HG03095 (cell line): ENCODE results near the gene F7.
"Not testable (repeated sequence)": the region's sequence is repeated elsewhere in the genome, so short reads cannot be mapped to it uniquely, and the experiment has no call there.

Experiments used
- ATAC-seq: cut with Tn5 transposase; IDR thresholded peaks from one replicate; pipeline ENCODE4 v1.9.1; 2021; ENCODE audit warnings: moderate library complexity; ENCODE audit not compliant: unreplicated experiment

F7 gene

DNA sequence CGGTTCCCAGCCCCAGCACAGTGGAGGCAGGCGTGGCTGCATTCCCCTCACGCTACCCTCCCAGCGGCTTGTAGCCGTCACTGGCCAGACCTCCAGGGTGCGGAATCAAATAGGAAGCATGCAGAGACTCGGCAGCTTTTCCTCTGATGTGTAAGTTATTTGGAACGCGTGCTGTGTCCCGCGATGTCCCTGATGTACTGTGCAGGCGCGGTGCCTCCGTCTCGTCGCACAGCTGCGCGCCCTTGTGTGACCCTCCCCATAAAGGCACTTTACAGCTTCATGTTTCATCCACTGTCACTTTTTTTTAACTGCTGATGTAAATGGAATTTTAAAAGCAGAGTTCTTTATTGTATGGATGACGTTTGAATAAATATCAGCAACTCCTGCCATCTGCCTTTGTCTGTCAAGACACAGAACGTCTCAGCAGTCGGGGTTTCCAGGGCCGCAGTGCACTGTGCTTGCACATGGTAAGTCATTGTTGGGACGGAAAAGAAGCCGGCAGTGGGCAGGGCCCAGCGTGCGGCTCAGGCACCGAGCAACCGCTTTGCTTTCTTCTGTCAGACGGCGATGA lies 7.3 kb upstream of the F7 start:
- ATAC-seq = no peak

GRCh38 chr13:113099142-113099541 lies 6.4 kb upstream of the F7 start:
- ATAC-seq = no peak

DNA sequence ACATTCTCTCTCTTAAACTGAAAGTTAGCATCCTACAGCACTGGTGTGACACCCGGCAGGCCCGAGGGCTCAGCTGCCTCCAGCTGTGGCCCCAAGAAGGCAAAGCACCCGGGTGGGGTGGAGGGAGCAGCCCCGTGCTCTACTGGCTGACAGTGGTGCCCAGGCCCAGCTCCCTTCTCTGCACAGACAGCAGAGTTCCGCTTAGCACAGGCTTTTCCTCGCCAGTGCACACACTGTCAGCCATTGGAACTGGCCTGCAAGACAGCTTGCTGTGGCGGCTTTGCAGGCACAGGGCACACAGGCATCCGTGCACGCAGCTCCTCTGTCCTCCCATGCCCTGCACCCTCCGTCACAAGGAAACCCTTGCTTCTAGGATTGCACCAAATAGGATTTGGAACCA lies 3.3 kb upstream of the F7 start:
- not testable (repeated sequence) for ATAC-seq

DNA sequence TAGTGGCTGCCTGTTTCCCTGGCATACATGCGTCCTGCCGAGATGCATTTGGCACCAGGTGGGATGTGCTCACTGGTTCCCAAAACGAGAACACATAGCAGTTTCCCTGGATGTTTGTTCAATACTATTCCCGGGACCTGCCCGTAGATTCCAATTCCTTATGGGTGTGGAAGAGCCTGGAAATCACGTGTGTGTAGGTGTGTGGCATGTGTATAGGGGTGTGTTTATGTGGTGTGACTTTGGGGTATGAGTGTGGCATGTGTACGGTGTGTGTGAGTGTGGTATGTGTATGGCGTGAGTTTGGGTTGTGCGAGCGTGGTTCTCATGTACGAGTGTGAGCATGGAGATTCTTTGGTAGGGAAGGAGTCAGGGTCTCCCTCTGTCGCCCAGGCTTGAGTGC lies 2.9 kb upstream of the F7 start:
- ATAC-seq = no peak

- ATAC-seq = no peak
These were observed 1.9 kb upstream of the F7 start for GRCh38 chr13:113103646-113104045.

GRCh38 chr13:113105921-113106452 lies 396 bp downstream of the F7 start:
- no peak for ATAC-seq

- no peak for ATAC-seq
These were observed 1.2 kb downstream of the F7 start for GRCh38 chr13:113106711-113107351.

DNA sequence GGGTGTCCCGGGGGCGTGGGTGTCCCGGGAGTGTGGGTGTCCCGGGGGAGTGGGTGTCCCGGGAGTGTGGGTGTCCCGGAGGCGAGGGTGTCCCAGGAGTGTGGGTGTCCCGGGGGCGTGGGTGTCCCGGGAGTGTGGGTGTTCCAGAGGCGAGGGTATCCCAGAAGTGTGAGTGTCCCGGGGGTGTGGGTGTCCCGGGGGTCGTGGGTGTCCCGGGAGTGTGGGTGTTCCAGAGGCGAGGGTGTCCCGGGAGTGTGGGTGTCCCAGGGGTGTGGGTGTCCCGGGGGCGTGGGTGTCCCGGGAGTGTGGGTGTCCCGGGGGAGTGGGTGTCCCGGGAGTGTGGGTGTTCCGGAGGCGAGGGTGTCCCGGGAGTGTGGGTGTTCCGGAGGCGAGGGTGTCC lies 2.9 kb downstream of the F7 start:
- not testable (repeated sequence) for ATAC-seq

GRCh38 chr13:113109151-113110047 lies 3.8 kb downstream of the F7 start:
- no peak for ATAC-seq

DNA sequence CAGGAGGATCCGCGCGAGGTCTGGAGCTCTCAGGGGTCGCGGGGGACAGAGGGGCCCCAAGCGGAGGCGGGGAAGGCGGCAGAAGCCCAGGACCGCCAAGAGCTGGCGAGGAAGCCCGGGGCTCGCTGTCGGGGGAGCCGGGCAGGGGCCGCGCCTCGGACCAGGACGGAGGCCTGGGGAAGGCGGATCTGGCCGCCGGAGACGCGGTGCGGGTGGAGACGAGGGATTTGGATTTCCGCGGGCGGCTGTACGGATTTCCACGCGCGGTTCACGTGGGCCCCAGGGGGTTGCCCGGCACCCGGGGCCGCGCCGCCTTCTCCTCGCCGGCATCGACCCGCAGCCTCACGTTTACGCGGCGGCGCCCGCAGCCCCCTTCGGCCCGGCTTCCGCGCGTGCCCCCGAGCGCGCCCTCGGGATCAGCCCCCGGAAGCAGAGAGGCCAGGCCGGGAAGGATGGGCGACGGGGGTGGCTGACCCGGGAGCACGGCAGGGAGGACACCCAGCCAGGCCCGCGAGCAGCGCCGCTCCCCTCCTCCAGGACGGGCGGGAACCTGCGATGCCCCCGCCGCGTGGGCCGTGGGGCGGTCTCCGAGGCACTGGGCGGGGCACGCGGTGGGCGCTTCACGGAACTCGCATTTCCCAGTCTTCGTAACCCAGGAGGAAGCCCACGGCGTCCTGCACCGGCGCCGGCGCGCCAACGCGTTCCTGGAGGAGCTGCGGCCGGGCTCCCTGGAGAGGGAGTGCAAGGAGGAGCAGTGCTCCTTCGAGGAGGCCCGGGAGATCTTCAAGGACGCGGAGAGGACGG lies 4.7 kb downstream of the F7 start:
- ATAC-seq = no peak

- ATAC-seq = no peak
These were observed 5.3 kb downstream of the F7 start for GRCh38 chr13:113110852-113111315.

DNA sequence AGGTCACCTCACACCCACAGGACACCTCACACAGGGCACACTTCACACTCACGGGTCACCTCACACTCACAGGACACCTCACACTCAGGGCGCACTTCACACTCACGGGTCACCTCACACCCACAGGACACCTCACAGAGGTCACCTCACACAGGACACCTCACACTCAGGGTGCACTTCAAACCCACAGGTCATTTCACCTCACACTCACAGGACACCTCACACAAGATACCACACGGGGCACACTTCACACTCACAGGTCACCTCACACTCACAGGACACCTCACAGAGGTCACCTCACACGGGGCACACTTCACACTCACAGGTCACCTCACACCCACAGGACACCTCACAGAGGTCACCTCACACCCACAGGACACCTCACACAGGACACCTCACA lies 6.2 kb downstream of the F7 start:
- not testable (repeated sequence) for ATAC-seq

- not testable (repeated sequence) for ATAC-seq
These were observed 6.9 kb downstream of the F7 start for GRCh38 chr13:113112475-113112874.

- ATAC-seq = no peak
These were observed 7.6 kb downstream of the F7 start for GRCh38 chr13:113112893-113113845.

DNA sequence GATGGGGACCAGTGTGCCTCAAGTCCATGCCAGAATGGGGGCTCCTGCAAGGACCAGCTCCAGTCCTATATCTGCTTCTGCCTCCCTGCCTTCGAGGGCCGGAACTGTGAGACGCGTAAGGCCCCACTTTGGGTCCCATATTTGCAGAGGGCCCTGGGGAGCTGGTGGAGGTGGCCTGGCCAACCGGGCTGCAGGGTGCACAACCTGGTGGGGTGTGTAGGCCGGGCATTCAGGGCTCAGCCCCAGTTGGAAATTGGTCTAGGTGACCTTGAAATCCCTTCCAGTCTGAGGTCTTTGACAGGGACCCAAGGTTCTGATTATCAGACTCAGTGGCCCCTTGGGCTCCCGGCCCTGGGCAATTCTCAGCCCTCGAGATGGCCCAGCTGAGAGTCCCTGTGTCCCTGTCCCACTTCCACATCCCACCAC lies 8.3 kb downstream of the F7 start:
- ATAC-seq = no peak

DNA sequence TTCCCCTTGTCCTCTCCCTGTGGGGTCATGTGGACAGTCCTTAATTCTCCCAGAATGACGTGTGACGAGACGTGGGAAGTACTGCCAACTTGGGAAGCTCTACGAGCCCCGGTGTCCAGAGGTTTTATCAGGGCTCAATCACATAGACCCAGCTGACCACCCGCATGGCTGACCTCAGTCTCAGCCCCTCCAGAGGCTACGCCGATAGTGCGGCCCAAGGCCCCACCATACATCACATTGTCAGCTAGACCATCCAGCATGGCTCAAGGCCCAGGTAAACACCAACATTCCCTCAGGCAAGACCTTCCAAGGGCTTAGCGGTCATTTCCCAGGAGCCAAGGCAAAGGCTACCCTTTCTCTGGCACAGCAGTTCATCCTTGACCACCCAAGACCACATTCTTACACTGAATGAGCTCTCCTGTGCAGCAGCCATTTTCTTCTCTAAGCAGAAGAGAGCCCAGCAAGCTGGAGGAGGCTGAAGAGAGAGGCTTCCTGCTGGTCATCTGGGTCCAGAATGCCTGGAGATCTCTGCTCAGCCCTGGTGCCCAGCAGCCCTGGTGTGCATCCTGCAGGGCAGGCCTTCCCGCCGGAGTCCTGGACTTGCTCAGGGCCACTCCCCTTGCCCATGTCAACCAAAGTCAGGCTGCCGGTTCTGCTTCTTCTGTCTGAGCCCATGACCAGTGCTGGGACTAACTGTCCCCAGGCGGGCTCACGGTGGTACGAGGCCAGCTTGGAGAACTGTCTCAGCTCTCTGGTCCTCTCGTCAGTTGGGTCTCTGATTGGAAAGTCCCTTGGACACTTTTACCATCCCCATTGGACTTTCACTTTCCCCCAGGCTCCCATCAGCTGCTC lies 9.1 kb downstream of the F7 start:
- ATAC-seq = no peak

- no peak for ATAC-seq
These were observed 10.0 kb downstream of the F7 start for GRCh38 chr13:113115363-113116205.
